ENCODE results near the gene FCHSD2.

DNA sequence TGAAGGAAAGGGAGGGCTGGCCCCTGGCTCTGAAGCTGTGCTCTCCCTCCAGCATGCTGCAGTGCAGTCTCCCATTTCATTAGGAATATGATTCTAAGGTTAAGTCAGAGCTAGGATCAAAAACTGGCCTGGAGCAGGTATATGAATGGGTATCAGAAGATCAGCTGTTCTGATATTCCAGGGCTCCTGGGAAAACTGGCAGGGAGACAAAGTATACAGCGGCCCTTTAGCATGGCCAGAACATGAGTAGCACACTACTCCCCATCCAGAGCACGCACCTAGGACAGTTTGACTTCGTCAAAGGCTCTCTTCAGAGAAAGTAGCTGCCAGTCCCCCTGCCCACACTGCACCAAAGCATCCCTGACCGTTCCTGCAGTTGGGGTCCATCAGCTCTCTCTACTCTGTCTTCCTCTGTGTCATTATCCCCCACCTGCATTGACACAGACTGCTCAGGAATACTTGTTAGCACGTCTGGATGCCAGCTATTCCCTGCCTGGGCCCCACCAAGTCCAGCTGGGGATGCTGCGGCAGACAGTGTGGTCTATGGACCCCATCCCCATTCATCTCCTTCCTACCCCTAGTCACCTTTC lies 4.0 kb upstream of the FCHSD2 start:
- TF ChIP-seq NFE2L1 (CRISPR knock-in tag; IDR thresholded peaks at IDR 0.05; ENCODE audit: borderline replicate concordance) (no peak), ZBTB7A (CRISPR knock-in tag; IDR thresholded peaks at IDR 0.05) (no peak), EZH2 (conservative IDR thresholded peaks at IDR 0.05; ENCODE audit: low read depth, low read length) (no peak)
- TF ChIP-seq, protein P1, sequence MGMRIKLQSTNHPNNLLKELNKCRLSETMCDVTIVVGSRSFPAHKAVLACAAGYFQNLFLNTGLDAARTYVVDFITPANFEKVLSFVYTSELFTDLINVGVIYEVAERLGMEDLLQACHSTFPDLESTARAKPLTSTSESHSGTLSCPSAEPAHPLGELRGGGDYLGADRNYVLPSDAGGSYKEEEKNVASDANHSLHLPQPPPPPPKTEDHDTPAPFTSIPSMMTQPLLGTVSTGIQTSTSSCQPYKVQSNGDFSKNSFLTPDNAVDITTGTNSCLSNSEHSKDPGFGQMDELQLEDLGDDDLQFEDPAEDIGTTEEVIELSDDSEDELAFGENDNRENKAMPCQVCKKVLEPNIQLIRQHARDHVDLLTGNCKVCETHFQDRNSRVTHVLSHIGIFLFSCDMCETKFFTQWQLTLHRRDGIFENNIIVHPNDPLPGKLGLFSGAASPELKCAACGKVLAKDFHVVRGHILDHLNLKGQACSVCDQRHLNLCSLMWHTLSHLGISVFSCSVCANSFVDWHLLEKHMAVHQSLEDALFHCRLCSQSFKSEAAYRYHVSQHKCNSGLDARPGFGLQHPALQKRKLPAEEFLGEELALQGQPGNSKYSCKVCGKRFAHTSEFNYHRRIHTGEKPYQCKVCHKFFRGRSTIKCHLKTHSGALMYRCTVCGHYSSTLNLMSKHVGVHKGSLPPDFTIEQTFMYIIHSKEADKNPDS (CRISPR knock-in tag; IDR thresholded peaks at IDR 0.05) = no peak
- TF ChIP-seq, protein P2, sequence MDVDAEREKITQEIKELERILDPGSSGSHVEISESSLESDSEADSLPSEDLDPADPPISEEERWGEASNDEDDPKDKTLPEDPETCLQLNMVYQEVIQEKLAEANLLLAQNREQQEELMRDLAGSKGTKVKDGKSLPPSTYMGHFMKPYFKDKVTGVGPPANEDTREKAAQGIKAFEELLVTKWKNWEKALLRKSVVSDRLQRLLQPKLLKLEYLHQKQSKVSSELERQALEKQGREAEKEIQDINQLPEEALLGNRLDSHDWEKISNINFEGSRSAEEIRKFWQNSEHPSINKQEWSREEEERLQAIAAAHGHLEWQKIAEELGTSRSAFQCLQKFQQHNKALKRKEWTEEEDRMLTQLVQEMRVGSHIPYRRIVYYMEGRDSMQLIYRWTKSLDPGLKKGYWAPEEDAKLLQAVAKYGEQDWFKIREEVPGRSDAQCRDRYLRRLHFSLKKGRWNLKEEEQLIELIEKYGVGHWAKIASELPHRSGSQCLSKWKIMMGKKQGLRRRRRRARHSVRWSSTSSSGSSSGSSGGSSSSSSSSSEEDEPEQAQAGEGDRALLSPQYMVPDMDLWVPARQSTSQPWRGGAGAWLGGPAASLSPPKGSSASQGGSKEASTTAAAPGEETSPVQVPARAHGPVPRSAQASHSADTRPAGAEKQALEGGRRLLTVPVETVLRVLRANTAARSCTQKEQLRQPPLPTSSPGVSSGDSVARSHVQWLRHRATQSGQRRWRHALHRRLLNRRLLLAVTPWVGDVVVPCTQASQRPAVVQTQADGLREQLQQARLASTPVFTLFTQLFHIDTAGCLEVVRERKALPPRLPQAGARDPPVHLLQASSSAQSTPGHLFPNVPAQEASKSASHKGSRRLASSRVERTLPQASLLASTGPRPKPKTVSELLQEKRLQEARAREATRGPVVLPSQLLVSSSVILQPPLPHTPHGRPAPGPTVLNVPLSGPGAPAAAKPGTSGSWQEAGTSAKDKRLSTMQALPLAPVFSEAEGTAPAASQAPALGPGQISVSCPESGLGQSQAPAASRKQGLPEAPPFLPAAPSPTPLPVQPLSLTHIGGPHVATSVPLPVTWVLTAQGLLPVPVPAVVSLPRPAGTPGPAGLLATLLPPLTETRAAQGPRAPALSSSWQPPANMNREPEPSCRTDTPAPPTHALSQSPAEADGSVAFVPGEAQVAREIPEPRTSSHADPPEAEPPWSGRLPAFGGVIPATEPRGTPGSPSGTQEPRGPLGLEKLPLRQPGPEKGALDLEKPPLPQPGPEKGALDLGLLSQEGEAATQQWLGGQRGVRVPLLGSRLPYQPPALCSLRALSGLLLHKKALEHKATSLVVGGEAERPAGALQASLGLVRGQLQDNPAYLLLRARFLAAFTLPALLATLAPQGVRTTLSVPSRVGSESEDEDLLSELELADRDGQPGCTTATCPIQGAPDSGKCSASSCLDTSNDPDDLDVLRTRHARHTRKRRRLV (CRISPR knock-in tag; IDR thresholded peaks at IDR 0.05) = no peak
